Progenitor cell of endocrine pancreas (in vitro differentiated cells): ENCODE measurements around the gene KPNA6. TPM values are rescaled to one million over a fixed set of nuclear protein-coding genes. Genes with fewer than 3 reads are reported as not detected.

Experiments
- DNase-seq: peaks from one replicate; pipeline ENCODE4 v3.0.0; 2021; ENCODE audit warnings: low spot score; ENCODE audit not compliant: unreplicated experiment
- H3K27ac Mint-ChIP-seq: 2 replicates; pipeline ENCODE4 v1.8.0; 2021; ENCODE audit warnings: mild to moderate bottlenecking, moderate library complexity, mixed read lengths
- H3K27me3 Mint-ChIP-seq: 2 replicates; pipeline ENCODE4 v1.8.0; 2021; ENCODE audit warnings: mixed read lengths
- H3K36me3 Mint-ChIP-seq: 2 replicates; pipeline ENCODE4 v1.8.0; 2022; ENCODE audit warnings: mixed read lengths; ENCODE audit not compliant: insufficient read depth
- H3K4me1 Mint-ChIP-seq: 2 replicates; pipeline ENCODE4 v1.8.0; 2021; ENCODE audit warnings: low read depth, mixed read lengths
- H3K4me3 Mint-ChIP-seq: 2 replicates; pipeline ENCODE4 v1.8.0; 2021; ENCODE audit warnings: low read depth, mild to moderate bottlenecking, moderate library complexity, mixed read lengths
- H3K9me3 Mint-ChIP-seq: 2 replicates; pipeline ENCODE4 v1.8.0; 2021; ENCODE audit warnings: low read depth, mixed read lengths
- CTCF ChIP-seq: fragments of 200-600 bp; sonication (generic); IDR thresholded peaks from one replicate; pipeline ENCODE4 v1.5.0; 2021; ENCODE audit warnings: antibody characterized with exemption, mild to moderate bottlenecking; ENCODE audit not compliant: unreplicated experiment
- total RNA-seq: library from RNA; stranded (reverse); gene quantifications from 2 replicates; pipeline ENCODE4 v1.2.1, GENCODE V29; 2021

The KPNA6 gene
- total RNA-seq, 1 donor from 2014 or later, result 67.0 TPM

GRCh38 chr1:32205401-32206370 is 97.8 kb downstream of the KPNA6 start, which contains the start of gene IQCC:
Gene IQCC (plus strand): TSS chr1:32205671. CDS start chr1:32205682, 11 bp downstream.
- no peaks in the 10 kb centered on the region for H3K27me3 Mint-ChIP-seq
- no peaks in the 10 kb centered on the region for H3K9me3 Mint-ChIP-seq
- peaks cover 1% of the 10 kb centered on the region for H3K36me3 Mint-ChIP-seq
- peak within 1 kb of the TSS; percentile 94 for H3K27ac Mint-ChIP-seq
- peak; percentile 48 for TF ChIP-seq CTCF
- peaks cover 13% of the 10 kb centered on the region for H3K4me1 Mint-ChIP-seq
- H3K4me3 Mint-ChIP-seq, result peak within 1 kb of the TSS; percentile 88
- DNase-seq, result peak; percentile 87

- peaks cover 8% of the 10 kb centered on the region for H3K4me1 Mint-ChIP-seq
- peaks cover 1% of the 10 kb centered on the region for H3K36me3 Mint-ChIP-seq
- no peak for DNase-seq
- H3K9me3 Mint-ChIP-seq, result no peaks in the 10 kb centered on the region
- H3K27ac Mint-ChIP-seq, result no peak overlapping the region
- H3K4me3 Mint-ChIP-seq, result no peak overlapping the region
- no peaks in the 10 kb centered on the region for H3K27me3 Mint-ChIP-seq
- no peak for TF ChIP-seq CTCF
Measured at GRCh38 chr1:32208469-32208868, 100.6 kb downstream of the KPNA6 start.

GRCh38 chr1:32208891-32209328 is 101.1 kb downstream of the KPNA6 start, which contains the start of gene DCDC2B:
Gene DCDC2B (plus strand): TSS chr1:32209089. CDS start chr1:32209094, 5 bp downstream.
- no peak for TF ChIP-seq CTCF
- Mint-ChIP-seq H3K4me1 (peaks cover 8% of the 10 kb centered on the region), H3K27me3 (no peaks in the 10 kb centered on the region), H3K9me3 (no peaks in the 10 kb centered on the region), H3K36me3 (peaks cover 1% of the 10 kb centered on the region), H3K4me3 (no peak within 1 kb of the TSS), H3K27ac (no peak within 1 kb of the TSS)
- DNase-seq, result no peak

GRCh38 chr1:32215629-32216480 is 108.0 kb downstream of the KPNA6 start:
- peak; percentile 34 for DNase-seq
- Mint-ChIP-seq H3K27ac (peak overlapping the region; percentile 73), H3K27me3 (no peaks in the 10 kb centered on the region), H3K9me3 (no peaks in the 10 kb centered on the region), H3K36me3 (peaks cover 3% of the 10 kb centered on the region), H3K4me1 (peaks cover 7% of the 10 kb centered on the region), H3K4me3 (no peak overlapping the region)
- peak; percentile 73 for TF ChIP-seq CTCF

GRCh38 chr1:32216566-32216965 is 108.7 kb downstream of the KPNA6 start:
- Mint-ChIP-seq H3K4me3 (no peak overlapping the region), H3K36me3 (peaks cover 3% of the 10 kb centered on the region), H3K27me3 (no peaks in the 10 kb centered on the region), H3K27ac (no peak overlapping the region), H3K9me3 (no peaks in the 10 kb centered on the region), H3K4me1 (peaks cover 13% of the 10 kb centered on the region)
- no peak for DNase-seq
- TF ChIP-seq CTCF, result no peak
